Activated naive CD4-positive, alpha-beta T cell treated with anti-CD3 and anti-CD28 coated beads, Interleukin-2, amount 10 ng/mL, durations not matched to agents 7 days and 5 days (primary cell): Measurements from ENCODE around the gene ARPIN.
A peak's percentile ranks its signal among the peaks of the same experiment; 100 is the strongest.
"Not testable (repeated sequence)": the region's sequence is repeated elsewhere in the genome, so short reads cannot be mapped to it uniquely, and the experiment has no call there.

Experiments
- CTCF ChIA-PET: fragments of 350-600 bp; sonication (Branson Sonifier 250); formaldehyde crosslinking; loops from one replicate; lab custom pipeline; 2021; ENCODE audit warnings: antibody characterized with exemption; lab: Charles Lee
- DNase-seq: peaks from one replicate; pipeline ENCODE4 v3.0.0-alpha.2; 2020
- H3K27ac Mint-ChIP-seq: one replicate; pipeline ENCODE4 v1.8.0; 2021; ENCODE audit warnings: mild to moderate bottlenecking, moderate library complexity, mixed read lengths
- H3K27me3 Mint-ChIP-seq: one replicate; pipeline ENCODE4 v1.8.0; 2021; ENCODE audit warnings: mild to moderate bottlenecking, mixed read lengths
- H3K36me3 Mint-ChIP-seq: one replicate; pipeline ENCODE4 v1.8.0; 2021; ENCODE audit warnings: mixed read lengths
- H3K4me1 Mint-ChIP-seq: one replicate; pipeline ENCODE4 v1.8.0; 2021; ENCODE audit warnings: mixed read lengths
- H3K4me3 Mint-ChIP-seq: one replicate; pipeline ENCODE4 v1.8.0; 2021; ENCODE audit warnings: mild to moderate bottlenecking, moderate library complexity, mixed read lengths
- H3K9me3 Mint-ChIP-seq: one replicate; pipeline ENCODE4 v1.8.0; 2021; ENCODE audit warnings: mixed read lengths

ARPIN gene

GRCh38 chr15:89858661-89859458, 53.9 kb downstream of the ARPIN start:
- H3K27ac Mint-ChIP-seq = peak overlapping the region; percentile 12
- H3K4me3 Mint-ChIP-seq = no peak overlapping the region
- CTCF ChIA-PET = no interaction called here
- peaks cover 9% of the 10 kb centered on the region for H3K4me1 Mint-ChIP-seq
- H3K27me3 Mint-ChIP-seq = no peaks in the 10 kb centered on the region
- no peaks in the 10 kb centered on the region for H3K9me3 Mint-ChIP-seq
- DNase-seq = no peak
- peaks cover 9% of the 10 kb centered on the region for H3K36me3 Mint-ChIP-seq

- H3K4me3 Mint-ChIP-seq = no peak overlapping the region
- no peaks in the 10 kb centered on the region for H3K9me3 Mint-ChIP-seq
- no peaks in the 10 kb centered on the region for H3K27me3 Mint-ChIP-seq
- DNase-seq = no peak
- H3K4me1 Mint-ChIP-seq = peaks cover 9% of the 10 kb centered on the region
- H3K27ac Mint-ChIP-seq = no peak overlapping the region
- peaks cover 13% of the 10 kb centered on the region for H3K36me3 Mint-ChIP-seq
- CTCF ChIA-PET = no interaction called here
Observed at GRCh38 chr15:89857673-89858072, 55.1 kb downstream of the ARPIN start.

- Mint-ChIP-seq H3K36me3 (peaks cover 20% of the 10 kb centered on the region), H3K4me3 (no peak overlapping the region), H3K27ac (no peak overlapping the region), H3K27me3 (no peaks in the 10 kb centered on the region), H3K9me3 (no peaks in the 10 kb centered on the region), H3K4me1 (peaks cover 8% of the 10 kb centered on the region)
- CTCF ChIA-PET = no interaction called here
- DNase-seq = no peak
Observed at GRCh38 chr15:89855948-89856347, 56.8 kb downstream of the ARPIN start.

GRCh38 chr15:89854863-89855262, 57.9 kb downstream of the ARPIN start:
- H3K9me3 Mint-ChIP-seq, DNase-seq, H3K27ac Mint-ChIP-seq, H3K27me3 Mint-ChIP-seq, H3K4me3 Mint-ChIP-seq, CTCF ChIA-PET, H3K4me1 Mint-ChIP-seq: not testable (repeated sequence)
- peaks cover 21% of the 10 kb centered on the region for H3K36me3 Mint-ChIP-seq

- no peaks in the 10 kb centered on the region for H3K9me3 Mint-ChIP-seq
- H3K27me3 Mint-ChIP-seq = no peaks in the 10 kb centered on the region
- H3K27ac Mint-ChIP-seq = no peak overlapping the region
- DNase-seq = no peak
- CTCF ChIA-PET = interaction anchor here (0.8 to 2.9 kb wide), 2 partner anchors 22 to 31 kb away, joined by 3 to 12 read pairs; no protein-coding TSS in a partner anchor
- H3K36me3 Mint-ChIP-seq = peaks cover 26% of the 10 kb centered on the region
- no peak overlapping the region for H3K4me3 Mint-ChIP-seq
- H3K4me1 Mint-ChIP-seq = no peaks in the 10 kb centered on the region
Observed at GRCh38 chr15:89852342-89852995, 60.3 kb downstream of the ARPIN start.

GRCh38 chr15:89851673-89852341, 60.9 kb downstream of the ARPIN start:
- Mint-ChIP-seq H3K27me3 (no peaks in the 10 kb centered on the region), H3K9me3 (no peaks in the 10 kb centered on the region), H3K27ac (no peak overlapping the region), H3K4me3 (no peak overlapping the region), H3K4me1 (no peaks in the 10 kb centered on the region), H3K36me3 (peaks cover 25% of the 10 kb centered on the region)
- CTCF ChIA-PET = interaction anchor here (0.8 to 2.9 kb wide), 2 partner anchors 23 to 30 kb away, joined by 3 to 12 read pairs; no protein-coding TSS in a partner anchor
- no peak for DNase-seq

- Mint-ChIP-seq H3K4me3 (no peak overlapping the region), H3K36me3 (peaks cover 24% of the 10 kb centered on the region), H3K27ac (no peak overlapping the region), H3K27me3 (no peaks in the 10 kb centered on the region), H3K9me3 (no peaks in the 10 kb centered on the region), H3K4me1 (no peaks in the 10 kb centered on the region)
- CTCF ChIA-PET = no interaction called here
- no peak for DNase-seq
Observed at GRCh38 chr15:89848970-89849292, 63.8 kb downstream of the ARPIN start.

GRCh38 chr15:89847101-89847500, 65.7 kb downstream of the ARPIN start:
- Mint-ChIP-seq H3K4me3 (no peak overlapping the region), H3K4me1 (peaks cover 2% of the 10 kb centered on the region), H3K36me3 (peaks cover 17% of the 10 kb centered on the region), H3K27ac (no peak overlapping the region), H3K27me3 (no peaks in the 10 kb centered on the region), H3K9me3 (no peaks in the 10 kb centered on the region)
- DNase-seq = no peak
- CTCF ChIA-PET = interaction anchor here (0.8 to 1.6 kb wide), 3 partner anchors 27 to 181 kb away, joined by 3 read pairs; no protein-coding TSS in a partner anchor

- DNase-seq = no peak
- no peaks in the 10 kb centered on the region for H3K9me3 Mint-ChIP-seq
- no peak overlapping the region for H3K4me3 Mint-ChIP-seq
- H3K36me3 Mint-ChIP-seq = peaks cover 21% of the 10 kb centered on the region
- no peak overlapping the region for H3K27ac Mint-ChIP-seq
- no peaks in the 10 kb centered on the region for H3K27me3 Mint-ChIP-seq
- CTCF ChIA-PET = interaction anchor here (1.6 kb wide), 1 partner anchor 29 kb away, joined by 3 read pairs; no protein-coding TSS in a partner anchor
- peaks cover 5% of the 10 kb centered on the region for H3K4me1 Mint-ChIP-seq
Observed at GRCh38 chr15:89845305-89845893, 67.4 kb downstream of the ARPIN start.
